IPS-NIHi7 (cell line): Measurements from ENCODE around the gene PTPRU.

Experiments used
- DNase-seq: peaks from one replicate; pipeline ENCODE4 v3.0.0; 2012; ENCODE audit warnings: mixed read lengths; ENCODE audit errors: extremely low spot score

PTPRU gene

GRCh38 chr1:29235955-29236711 lies at the start of gene PTPRU:
TSS of gene PTPRU (plus strand) at chr1:29236522. CDS start at chr1:29236645, 123 bp downstream.
- peak; percentile 90 for DNase-seq

GRCh38 chr1:29186707-29187106 lies 49.6 kb upstream of the PTPRU start:
- DNase-seq: peak; percentile 45

- no peak for DNase-seq
Measured at GRCh38 chr1:29190718-29191117, 45.6 kb upstream of the PTPRU start.

GRCh38 chr1:29193879-29194455 lies 42.4 kb upstream of the PTPRU start:
- no peak for DNase-seq

- DNase-seq: no peak
Measured at GRCh38 chr1:29195881-29196291, 40.4 kb upstream of the PTPRU start.

GRCh38 chr1:29196863-29197589 lies 39.3 kb upstream of the PTPRU start:
- no peak for DNase-seq

- peak; percentile 72 for DNase-seq
Measured at GRCh38 chr1:29197590-29197924, 38.8 kb upstream of the PTPRU start.

- DNase-seq: no peak
Measured at GRCh38 chr1:29197993-29198392, 38.3 kb upstream of the PTPRU start.

GRCh38 chr1:29200906-29201594 lies 35.3 kb upstream of the PTPRU start:
- no peak for DNase-seq

GRCh38 chr1:29201595-29202051 lies 34.7 kb upstream of the PTPRU start:
- no peak for DNase-seq

- DNase-seq: no peak
Measured at GRCh38 chr1:29202053-29202452, 34.3 kb upstream of the PTPRU start.

GRCh38 chr1:29202584-29203340 lies 33.6 kb upstream of the PTPRU start:
- peak; percentile 94 for DNase-seq

GRCh38 chr1:29208442-29208841 lies 27.9 kb upstream of the PTPRU start:
- DNase-seq: no peak

GRCh38 chr1:29209173-29209572 lies 27.1 kb upstream of the PTPRU start:
- no peak for DNase-seq

- no peak for DNase-seq
Measured at GRCh38 chr1:29210278-29211085, 25.8 kb upstream of the PTPRU start.

- DNase-seq: no peak
Measured at GRCh38 chr1:29211086-29212030, 25.0 kb upstream of the PTPRU start.

- no peak for DNase-seq
Measured at GRCh38 chr1:29213055-29213454, 23.3 kb upstream of the PTPRU start.

GRCh38 chr1:29217633-29218032 lies 18.7 kb upstream of the PTPRU start:
- DNase-seq: no peak

- DNase-seq: no peak
Measured at GRCh38 chr1:29218223-29218622, 18.1 kb upstream of the PTPRU start.
